Ishikawa (cell line): ENCODE data around the gene TSPAN4.

Experiments used
- CEBPB ChIP-seq: IDR thresholded peaks from 2 replicates; pipeline ENCODE4 v1.6.1; 2012
- CREB1 ChIP-seq: IDR thresholded peaks from 2 replicates; pipeline ENCODE4 v1.6.1; 2012; ENCODE audit warnings: low read depth
- EGR1 ChIP-seq: IDR thresholded peaks from 2 replicates; pipeline ENCODE4 v1.6.1; 2012
- EP300 ChIP-seq: IDR thresholded peaks from 2 replicates; pipeline ENCODE4 v1.6.1; 2012; ENCODE audit warnings: borderline replicate concordance
- FOXM1 ChIP-seq: IDR thresholded peaks from 2 replicates; pipeline ENCODE4 v1.6.1; 2012; ENCODE audit warnings: low read depth, borderline replicate concordance
- MAX ChIP-seq: IDR thresholded peaks from 2 replicates; pipeline ENCODE4 v1.6.1; 2012
- NFIC ChIP-seq: IDR thresholded peaks from 2 replicates; pipeline ENCODE4 v1.6.1; 2012
- RAD21 ChIP-seq: IDR thresholded peaks from 2 replicates; pipeline ENCODE4 v1.6.1; 2012; ENCODE audit warnings: low read depth
- REST ChIP-seq: IDR thresholded peaks from 2 replicates; pipeline ENCODE4 v1.6.1; 2012; ENCODE audit warnings: low read depth, mild to moderate bottlenecking
- TAF1 ChIP-seq: IDR thresholded peaks from 2 replicates; pipeline ENCODE4 v1.6.1; 2012; ENCODE audit warnings: low read depth, mild to moderate bottlenecking
- TCF12 ChIP-seq: IDR thresholded peaks from 2 replicates; pipeline ENCODE4 v1.6.1; 2012; ENCODE audit warnings: low read depth
- TEAD4 ChIP-seq: IDR thresholded peaks from 2 replicates; pipeline ENCODE4 v1.6.1; 2012
- USF1 ChIP-seq: IDR thresholded peaks from 2 replicates; pipeline ENCODE4 v1.6.1; 2012
- YY1 ChIP-seq: IDR thresholded peaks from 2 replicates; pipeline ENCODE4 v1.6.1; 2012; ENCODE audit warnings: low read depth
- ZBTB7A ChIP-seq: IDR thresholded peaks from 2 replicates; pipeline ENCODE4 v1.6.1; 2012; ENCODE audit warnings: low read depth

The TSPAN4 gene

GRCh38 chr11:812390-812789, 30.3 kb upstream of the TSPAN4 start:
- TF ChIP-seq NFIC, result no peak
- no peak for TF ChIP-seq FOXM1
- TF ChIP-seq RAD21, result no peak
- no peak for TF ChIP-seq ZBTB7A
- no peak for TF ChIP-seq EGR1

- TF ChIP-seq NFIC (no peak), USF1 (no peak), CEBPB (no peak), ZBTB7A (no peak), RAD21 (no peak), TAF1 (no peak), TCF12 (no peak)
Observed at GRCh38 chr11:813072-813455, 29.6 kb upstream of the TSPAN4 start.

GRCh38 chr11:813456-814096, 29.1 kb upstream of the TSPAN4 start:
- TF ChIP-seq TCF12 (no peak), TAF1 (no peak), EGR1 (no peak), TEAD4 (no peak)

GRCh38 chr11:815675-816432, 26.8 kb upstream of the TSPAN4 start:
- TF ChIP-seq TAF1 (no peak), EP300 (no peak), RAD21 (no peak), EGR1 (no peak), TEAD4 (no peak), YY1 (no peak), MAX (no peak), NFIC (no peak), TCF12 (no peak), CREB1 (no peak), REST (no peak), ZBTB7A (no peak), FOXM1 (no peak)

GRCh38 chr11:816433-816779, 26.2 kb upstream of the TSPAN4 start:
- TF ChIP-seq EP300 (no peak), CREB1 (no peak), REST (no peak), USF1 (no peak), MAX (peak; percentile 65; the same call in 1 of the 2 replicates)

GRCh38 chr11:818396-819128, 24.1 kb upstream of the TSPAN4 start, which contains the start of gene PNPLA2:
TSS of gene PNPLA2 (plus strand) at chr11:818914. CDS start at chr11:819719, 805 bp downstream.
- no peak for TF ChIP-seq REST
- TF ChIP-seq CEBPB, result peak; percentile 92
- TF ChIP-seq MAX, result no peak
- TF ChIP-seq USF1, result no peak
- 0 out of 2 replicates have a peak, but pooled peaks have one; percentile 26 for TF ChIP-seq EP300
- peak; percentile 85 for TF ChIP-seq NFIC
- TF ChIP-seq CREB1, result no peak; the same call in 1 of the 2 replicates
- TF ChIP-seq YY1, result no peak
- TF ChIP-seq TAF1, result no peak; the same call in none of the 2 replicates
- peak; percentile 59; the same call in 1 of the 2 replicates for TF ChIP-seq TEAD4
- TF ChIP-seq TCF12, result peak; percentile 48
